Colonic mucosa (tissue), 4 donors: ENCODE data around the gene RASGRF2. TPM values are rescaled to one million over a fixed set of nuclear protein-coding genes. Genes with fewer than 3 reads are reported as not detected.

Source experiments
- DNase-seq: peaks from one replicate; pipeline ENCODE4 v3.0.0-alpha.2; 2020
- H3K27ac ChIP-seq: fragments of 200-600 bp; one replicate; pipeline ENCODE4 v1.8.0; 2021
- H3K27me3 ChIP-seq: fragments of 200-600 bp; one replicate; pipeline ENCODE4 v1.8.0; 2021
- H3K36me3 ChIP-seq: fragments of 200-600 bp; one replicate; pipeline ENCODE4 v1.8.0; 2021
- H3K4me1 ChIP-seq: fragments of 200-600 bp; one replicate; pipeline ENCODE4 v1.8.0; 2021; ENCODE audit warnings: mild to moderate bottlenecking
- H3K4me3 ChIP-seq: fragments of 200-600 bp; one replicate; pipeline ENCODE4 v1.8.0; 2021
- H3K9ac ChIP-seq, 2 donors: one replicate each; pipeline ENCODE4 v1.7.0; 2013; ENCODE audit warnings: control low read depth in 2 of 2, low read depth in 2 of 2, low read length in 2 of 2
- H3K9me3 ChIP-seq: fragments of 200-600 bp; one replicate; pipeline ENCODE4 v1.8.0; 2021
- intact Hi-C: fragments of 100-400 bp; cut with DNase I; formaldehyde crosslinking; loops from one replicate; pipeline ENCODE4 v1.14.1; 2022
- total RNA-seq, 2 donors: library from RNA; stranded (reverse); fragmentation: NEBNext Ultra II Directional in 1 of 2; extraction: Animal tissue kit (Norgen Biotek cat#: 25700) in 1 of 2; gene quantifications; one replicate each; pipeline ENCODE4 v1.2.1, GENCODE V29; 2021
- TF ChIP-seq, protein P1 (sequence below): fragments of 200-600 bp; IDR thresholded peaks from one replicate; pipeline ENCODE4 v1.8.0; 2022; ENCODE audit warnings: antibody characterized with exemption, mild to moderate bottlenecking
- donor health status: healthy.
- donor health status: DM: no; HTN: no; CAD: no.
- donor health status: DM: no; HTN: no; CAD: no.

RASGRF2 gene
- total RNA-seq, 2 donors from 2014 or later, result 2.8 to 3.5 TPM

DNA sequence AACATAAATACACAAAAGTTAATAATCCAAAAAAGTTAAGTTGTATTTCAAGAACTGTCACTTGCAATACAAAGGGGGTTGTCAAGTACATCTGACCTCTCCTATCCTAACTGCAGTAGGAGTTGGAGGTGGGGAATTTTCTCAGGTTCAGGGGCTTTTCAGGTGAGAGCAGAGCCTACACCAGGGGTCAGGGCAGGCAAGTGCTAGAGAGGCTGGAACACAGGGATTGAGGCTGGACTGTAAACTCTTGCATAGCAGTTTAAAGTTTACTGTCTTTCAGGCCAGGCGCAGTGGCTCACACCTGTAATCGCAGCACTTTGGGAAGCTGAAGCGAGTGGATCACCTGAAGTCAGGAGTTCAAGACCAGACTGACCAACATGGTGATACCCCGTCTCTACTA lies 25.4 kb upstream of the RASGRF2 start:
- Histone ChIP-seq H3K9me3 (no peaks in the 10 kb centered on the region), H3K4me3 (no peak overlapping the region), H3K4me1 (no peaks in the 10 kb centered on the region), H3K27me3 (no peaks in the 10 kb centered on the region), H3K36me3 (no peaks in the 10 kb centered on the region), H3K9ac (no peak overlapping the region), H3K27ac (no peak overlapping the region)
- TF ChIP-seq, protein P1, sequence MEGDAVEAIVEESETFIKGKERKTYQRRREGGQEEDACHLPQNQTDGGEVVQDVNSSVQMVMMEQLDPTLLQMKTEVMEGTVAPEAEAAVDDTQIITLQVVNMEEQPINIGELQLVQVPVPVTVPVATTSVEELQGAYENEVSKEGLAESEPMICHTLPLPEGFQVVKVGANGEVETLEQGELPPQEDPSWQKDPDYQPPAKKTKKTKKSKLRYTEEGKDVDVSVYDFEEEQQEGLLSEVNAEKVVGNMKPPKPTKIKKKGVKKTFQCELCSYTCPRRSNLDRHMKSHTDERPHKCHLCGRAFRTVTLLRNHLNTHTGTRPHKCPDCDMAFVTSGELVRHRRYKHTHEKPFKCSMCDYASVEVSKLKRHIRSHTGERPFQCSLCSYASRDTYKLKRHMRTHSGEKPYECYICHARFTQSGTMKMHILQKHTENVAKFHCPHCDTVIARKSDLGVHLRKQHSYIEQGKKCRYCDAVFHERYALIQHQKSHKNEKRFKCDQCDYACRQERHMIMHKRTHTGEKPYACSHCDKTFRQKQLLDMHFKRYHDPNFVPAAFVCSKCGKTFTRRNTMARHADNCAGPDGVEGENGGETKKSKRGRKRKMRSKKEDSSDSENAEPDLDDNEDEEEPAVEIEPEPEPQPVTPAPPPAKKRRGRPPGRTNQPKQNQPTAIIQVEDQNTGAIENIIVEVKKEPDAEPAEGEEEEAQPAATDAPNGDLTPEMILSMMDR, result no peak
- no peak for DNase-seq
- intact Hi-C loops, result no loop called here

GRCh38 chr5:80935811-80936385 lies 24.3 kb upstream of the RASGRF2 start:
- TF ChIP-seq, protein P1, result no peak
- no peaks in the 10 kb centered on the region for H3K9me3 ChIP-seq
- H3K4me3 ChIP-seq, result no peak overlapping the region
- no peak overlapping the region for H3K27ac ChIP-seq
- intact Hi-C loops, result no loop called here
- no peak overlapping the region for H3K9ac ChIP-seq
- no peaks in the 10 kb centered on the region for H3K4me1 ChIP-seq
- DNase-seq, result no peak
- no peaks in the 10 kb centered on the region for H3K27me3 ChIP-seq
- H3K36me3 ChIP-seq, result no peaks in the 10 kb centered on the region

- H3K4me1 ChIP-seq, result no peaks in the 10 kb centered on the region
- no peak overlapping the region for H3K9ac ChIP-seq
- H3K27ac ChIP-seq, result no peak overlapping the region
- TF ChIP-seq, protein P1, result no peak
- H3K36me3 ChIP-seq, result no peaks in the 10 kb centered on the region
- intact Hi-C loops, result no loop called here
- H3K4me3 ChIP-seq, result no peak overlapping the region
- H3K9me3 ChIP-seq, result no peaks in the 10 kb centered on the region
- no peak for DNase-seq
- no peaks in the 10 kb centered on the region for H3K27me3 ChIP-seq
These were observed 23.3 kb upstream of the RASGRF2 start for GRCh38 chr5:80936881-80937280.

- Histone ChIP-seq H3K4me1 (no peaks in the 10 kb centered on the region), H3K36me3 (no peaks in the 10 kb centered on the region), H3K9ac (no peak overlapping the region), H3K27ac (no peak overlapping the region), H3K4me3 (no peak overlapping the region), H3K9me3 (no peaks in the 10 kb centered on the region), H3K27me3 (no peaks in the 10 kb centered on the region)
- DNase-seq, result no peak
- intact Hi-C loops, result no loop called here
- TF ChIP-seq, protein P1, result no peak
These were observed 22.4 kb upstream of the RASGRF2 start for GRCh38 chr5:80937584-80938356.

DNA sequence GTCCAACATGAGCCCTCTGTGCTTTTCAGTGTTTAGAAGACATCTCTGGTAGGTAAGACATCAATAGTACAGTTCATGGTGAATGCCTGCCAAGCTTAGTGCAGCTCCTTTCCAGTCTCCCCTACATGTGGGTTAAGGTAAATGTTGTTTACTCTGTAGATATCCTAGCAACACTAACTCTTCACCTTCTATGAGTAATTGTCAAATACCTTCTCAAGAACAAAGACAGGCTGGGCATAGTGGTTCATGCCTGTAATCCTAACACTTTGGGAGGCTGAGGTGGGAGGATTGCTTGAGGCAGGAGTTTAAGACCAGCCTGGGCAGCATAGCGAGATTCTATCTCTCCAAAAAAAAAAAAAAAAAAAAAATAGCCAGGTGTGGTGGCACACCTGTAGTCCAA lies 18.7 kb upstream of the RASGRF2 start:
- Histone ChIP-seq H3K27me3 (no peaks in the 10 kb centered on the region), H3K27ac (no peak overlapping the region), H3K9ac (no peak overlapping the region), H3K9me3 (no peaks in the 10 kb centered on the region), H3K4me3 (no peak overlapping the region), H3K36me3 (no peaks in the 10 kb centered on the region), H3K4me1 (no peaks in the 10 kb centered on the region)
- intact Hi-C loops, result no loop called here
- no peak for DNase-seq
- TF ChIP-seq, protein P1, result no peak
